Fibroblast of mammary gland (primary cell): Measurements from ENCODE around the gene ARMH1.

ENCODE experiments used
- DNase-seq: peaks from one replicate; pipeline ENCODE4 v3.0.0-alpha.2; 2010; ENCODE audit warnings: low read depth
- H3K4me3 ChIP-seq: 2 replicates; pipeline ENCODE4 v1.5.1; 2011; ENCODE audit warnings: low read depth, mild to moderate bottlenecking, low read length, moderate library complexity; ENCODE audit not compliant: control insufficient read depth
- CTCF ChIP-seq: conservative IDR thresholded peaks from 2 replicates; pipeline ENCODE4 v1.5.1; 2011; ENCODE audit warnings: low read depth, low read length, inconsistent platforms; ENCODE audit not compliant: control insufficient read depth, insufficient read depth

The ARMH1 gene

GRCh38 chr1:44651069-44651468 is 23.4 kb upstream of the ARMH1 start:
- no peak for TF ChIP-seq CTCF
- DNase-seq: no peak
- H3K4me3 ChIP-seq: no peak overlapping the region

- peak; percentile 61 for DNase-seq
- peak; percentile 97 for TF ChIP-seq CTCF
- H3K4me3 ChIP-seq: no peak overlapping the region
Measured at GRCh38 chr1:44652445-44653106, 21.9 kb upstream of the ARMH1 start.

GRCh38 chr1:44653107-44653964 is 21.2 kb upstream of the ARMH1 start:
- no peak overlapping the region for H3K4me3 ChIP-seq
- no peak for DNase-seq
- TF ChIP-seq CTCF: no peak

- DNase-seq: no peak
- no peak overlapping the region for H3K4me3 ChIP-seq
- TF ChIP-seq CTCF: no peak
Measured at GRCh38 chr1:44654621-44655187, 19.8 kb upstream of the ARMH1 start.

- DNase-seq: no peak
- H3K4me3 ChIP-seq: no peak overlapping the region
- TF ChIP-seq CTCF: peak; percentile 83
Measured at GRCh38 chr1:44655609-44656008, 18.9 kb upstream of the ARMH1 start.

GRCh38 chr1:44659566-44659965 is 14.9 kb upstream of the ARMH1 start:
- no peak for TF ChIP-seq CTCF
- H3K4me3 ChIP-seq: no peak overlapping the region
- no peak for DNase-seq
